ENCODE data around the gene TMTC4. TPM values are rescaled to one million over a fixed set of nuclear protein-coding genes. Genes with fewer than 3 reads are reported as not detected.

The TMTC4 gene
- total RNA-seq, 4 donors from 2014 or later, result 8.8 to 13.2 (median 11.1) TPM

- no peak overlapping the region for H3K4me3 ChIP-seq (ENCODE audit: low read depth, poor library complexity, severe bottlenecking)
- no peak for DNase-seq (ENCODE audit: low spot score in 2 of 2)
- intact Hi-C loops (cut with DNase I; ENCODE audit: low total_unique reads), result no loop called here
- 87 to 91% methylated on average over 3 of the region's 3 CpGs for WGBS, 2 donors
- TF ChIP-seq CTCF (IDR thresholded peaks at IDR 0.05), result no peak
- TF ChIP-seq POLR2A (IDR thresholded peaks at IDR 0.05), result no peak
These were observed 66.1 kb downstream of the TMTC4 start for GRCh38 chr13:100608489-100608888.

GRCh38 chr13:100604918-100605710 lies 69.5 kb downstream of the TMTC4 start:
- TF ChIP-seq POLR2A (IDR thresholded peaks at IDR 0.05), result no peak
- TF ChIP-seq CTCF (IDR thresholded peaks at IDR 0.05), result no peak
- intact Hi-C loops (cut with DNase I; ENCODE audit: low total_unique reads), result no loop called here
- no peak overlapping the region for H3K4me3 ChIP-seq (ENCODE audit: low read depth, poor library complexity, severe bottlenecking)
- 81 to 87% methylated on average over 5 of the region's 5 CpGs for WGBS, 2 donors
- DNase-seq (ENCODE audit: low spot score in 2 of 2), result no peak

- intact Hi-C loops (cut with DNase I; ENCODE audit: low total_unique reads), result no loop called here
- 41 to 52% methylated on average over 8 of the region's 8 CpGs for WGBS, 2 donors
- TF ChIP-seq POLR2A (IDR thresholded peaks at IDR 0.05) (no peak), CTCF (IDR thresholded peaks at IDR 0.05) (no peak)
- DNase-seq (ENCODE audit: low spot score in 2 of 2), result peak in 1 of 2 donors; percentile 75
- H3K4me3 ChIP-seq (ENCODE audit: low read depth, poor library complexity, severe bottlenecking), result no peak overlapping the region
These were observed 72.0 kb downstream of the TMTC4 start for GRCh38 chr13:100602493-100603111.

GRCh38 chr13:100601716-100602115 lies 72.9 kb downstream of the TMTC4 start:
- 97% methylated on average over 7 of the region's 7 CpGs for WGBS, 2 donors
- no peak for TF ChIP-seq POLR2A (IDR thresholded peaks at IDR 0.05)
- TF ChIP-seq CTCF (IDR thresholded peaks at IDR 0.05), result no peak
- DNase-seq (ENCODE audit: low spot score in 2 of 2), result peak in 1 of 2 donors; percentile 61
- intact Hi-C loops (cut with DNase I; ENCODE audit: low total_unique reads), result no loop called here
- no peak overlapping the region for H3K4me3 ChIP-seq (ENCODE audit: low read depth, poor library complexity, severe bottlenecking)

- DNase-seq (ENCODE audit: low spot score in 2 of 2), result no peak
- H3K4me3 ChIP-seq (ENCODE audit: low read depth, poor library complexity, severe bottlenecking), result no peak overlapping the region
- TF ChIP-seq POLR2A (IDR thresholded peaks at IDR 0.05) (no peak), CTCF (IDR thresholded peaks at IDR 0.05) (no peak)
- 61 to 66% methylated on average over 6 of the region's 6 CpGs for WGBS, 2 donors
- intact Hi-C loops (cut with DNase I; ENCODE audit: low total_unique reads), result no loop called here
These were observed 73.7 kb downstream of the TMTC4 start for GRCh38 chr13:100600915-100601314.
